ENCODE measurements around the gene VAV2. TPM values are rescaled to one million over a fixed set of nuclear protein-coding genes. Genes with fewer than 3 reads are reported as not detected.

Gene VAV2
- total and polyA plus RNA-seq, 2 experiments from 2014 or later = 8.1 to 28.9 TPM

- ATAC-seq (no peak), DNase-seq (ENCODE audit: low spot score) (no peak)
- Histone ChIP-seq H2AFZ (no peak overlapping the region), H3K36me3 (ENCODE audit: insufficient read depth) (no peaks in the 10 kb centered on the region), H4K20me1 (replicated peaks; ENCODE audit: insufficient read depth) (no peaks in the 10 kb centered on the region), H3K4me3 (no peak overlapping the region), H3K4me1 (ENCODE audit: insufficient read depth) (no peaks in the 10 kb centered on the region), H3F3A (replicated peaks; ENCODE audit: low read depth) (no peaks in the 10 kb centered on the region), H3K27me3 (ENCODE audit: insufficient read depth) (no peaks in the 10 kb centered on the region), H3K27ac (ENCODE audit: low read depth) (no peak overlapping the region), H3K9me2 (ENCODE audit: insufficient read depth) (no peaks in the 10 kb centered on the region), H3K4me2 (no peak overlapping the region), H3K79me2 (replicated peaks; ENCODE audit: insufficient read depth) (no peaks in the 10 kb centered on the region)
- H3K36me3 Mint-ChIP-seq (ENCODE audit: low read depth) = peaks cover 16% of the 10 kb centered on the region; the same call in 2 of the 3 replicates
- no peak overlapping the region for H3K27ac Mint-ChIP-seq
- H3K27me3 Mint-ChIP-seq (ENCODE audit: insufficient read depth, low read depth, poor library complexity) = peaks cover 17% of the 10 kb centered on the region
- H3K9me3 Mint-ChIP-seq = no peaks in the 10 kb centered on the region
- H3K4me1 Mint-ChIP-seq = peaks cover 12% of the 10 kb centered on the region
- no peak overlapping the region for H3K4me3 Mint-ChIP-seq
- no peak for TF ChIP-seq ZNF114 (CRISPR knock-in tag; IDR thresholded peaks at IDR 0.05)
- TF ChIP-seq NANOG (IDR thresholded peaks at IDR 0.05; ENCODE audit: borderline replicate concordance) = no peak
- no peak for TF ChIP-seq EZH2phosphoT487 (IDR thresholded peaks at IDR 0.05; ENCODE audit: unreplicated experiment)
- TF ChIP-seq CREB1 (CRISPR knock-in tag; IDR thresholded peaks at IDR 0.05; ENCODE audit: low read depth) = no peak
- no peak for TF ChIP-seq ZNF331 (CRISPR knock-in tag; IDR thresholded peaks at IDR 0.05; ENCODE audit: low read depth)
- TF ChIP-seq ZNF462 (CRISPR knock-in tag; IDR thresholded peaks at IDR 0.05) = no peak
- no peak for TF ChIP-seq CTCF (conservative IDR thresholded peaks at IDR 0.05; ENCODE audit: low read depth in 2 of 2)
- TF ChIP-seq REST (IDR thresholded peaks at IDR 0.05; ENCODE audit: unreplicated experiment) = no peak
- TF ChIP-seq STAT1 (IDR thresholded peaks at IDR 0.05; ENCODE audit: unreplicated experiment) = no peak
- TF ChIP-seq EZH2 (IDR thresholded peaks at IDR 0.05; ENCODE audit: low read depth, unreplicated experiment) = no peak
These were observed 203.1 kb downstream of the VAV2 start for GRCh38 chr9:133788819-133789717.

All from GM23338 (cell line).